ENCODE data around the gene FOXN3. TPM values are rescaled to one million over a fixed set of nuclear protein-coding genes. Genes with fewer than 3 reads are reported as not detected.

FOXN3 gene
- polyA plus RNA-seq, 2 of the 4 experiments (the other 2 are of a cell fraction), result 6.0 to 6.4 TPM

DNA sequence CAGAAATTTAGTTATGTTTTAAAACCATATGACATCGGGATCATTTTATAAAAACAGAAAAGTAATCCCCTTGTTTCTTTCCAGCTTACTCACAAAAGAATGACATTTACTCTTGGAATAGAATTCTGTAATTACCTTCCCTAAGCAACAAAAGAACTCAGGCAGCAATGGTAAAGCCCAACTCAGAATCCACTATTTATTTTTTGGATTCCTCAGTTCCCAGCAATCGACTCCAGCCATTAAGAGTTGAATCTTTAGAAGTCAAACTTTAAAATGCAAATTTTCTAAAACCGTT is 65.9 kb downstream of the FOXN3 start:
- no peak for ATAC-seq
- Histone ChIP-seq H3K4me1 (peaks cover 11% of the 10 kb centered on the region; the same call in 2 of the 3 replicates), H3K27ac (0 out of 6 replicates have a peak overlapping the region, but pooled peaks of 1 of the 2 experiments have one; percentile 20), H3K4me3 (no peak overlapping the region), H3K9me3 (no peaks in the 10 kb centered on the region), H3K4me2 (peak overlapping the region; percentile 31)
- no peak for FAIRE-seq
- 34% methylated on average over 3 of the region's 3 CpGs for WGBS (ENCODE audit: missing lambda C conversion rate)
- CTCF ChIA-PET, result interaction anchor here (1.3 kb wide), 1 partner anchor 18 kb away, joined by 3 read pairs; no protein-coding TSS in a partner anchor
- POLR2A ChIA-PET, result no interaction called here
- no peak for DNase-seq (ENCODE audit: low read depth in 1 of 2, low spot score in 1 of 2)
- TF ChIP-seq TP53 (CRISPR knock-in tag; IDR thresholded peaks at IDR 0.05), result no peak
- TF ChIP-seq, protein P1, sequence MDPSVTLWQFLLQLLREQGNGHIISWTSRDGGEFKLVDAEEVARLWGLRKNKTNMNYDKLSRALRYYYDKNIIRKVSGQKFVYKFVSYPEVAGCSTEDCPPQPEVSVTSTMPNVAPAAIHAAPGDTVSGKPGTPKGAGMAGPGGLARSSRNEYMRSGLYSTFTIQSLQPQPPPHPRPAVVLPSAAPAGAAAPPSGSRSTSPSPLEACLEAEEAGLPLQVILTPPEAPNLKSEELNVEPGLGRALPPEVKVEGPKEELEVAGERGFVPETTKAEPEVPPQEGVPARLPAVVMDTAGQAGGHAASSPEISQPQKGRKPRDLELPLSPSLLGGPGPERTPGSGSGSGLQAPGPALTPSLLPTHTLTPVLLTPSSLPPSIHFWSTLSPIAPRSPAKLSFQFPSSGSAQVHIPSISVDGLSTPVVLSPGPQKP (IDR thresholded peaks at IDR 0.05; ENCODE audit: low read depth, low read length), result no peak
- TF ChIP-seq RFX5 (IDR thresholded peaks at IDR 0.05), result no peak
- TF ChIP-seq, protein P2, sequence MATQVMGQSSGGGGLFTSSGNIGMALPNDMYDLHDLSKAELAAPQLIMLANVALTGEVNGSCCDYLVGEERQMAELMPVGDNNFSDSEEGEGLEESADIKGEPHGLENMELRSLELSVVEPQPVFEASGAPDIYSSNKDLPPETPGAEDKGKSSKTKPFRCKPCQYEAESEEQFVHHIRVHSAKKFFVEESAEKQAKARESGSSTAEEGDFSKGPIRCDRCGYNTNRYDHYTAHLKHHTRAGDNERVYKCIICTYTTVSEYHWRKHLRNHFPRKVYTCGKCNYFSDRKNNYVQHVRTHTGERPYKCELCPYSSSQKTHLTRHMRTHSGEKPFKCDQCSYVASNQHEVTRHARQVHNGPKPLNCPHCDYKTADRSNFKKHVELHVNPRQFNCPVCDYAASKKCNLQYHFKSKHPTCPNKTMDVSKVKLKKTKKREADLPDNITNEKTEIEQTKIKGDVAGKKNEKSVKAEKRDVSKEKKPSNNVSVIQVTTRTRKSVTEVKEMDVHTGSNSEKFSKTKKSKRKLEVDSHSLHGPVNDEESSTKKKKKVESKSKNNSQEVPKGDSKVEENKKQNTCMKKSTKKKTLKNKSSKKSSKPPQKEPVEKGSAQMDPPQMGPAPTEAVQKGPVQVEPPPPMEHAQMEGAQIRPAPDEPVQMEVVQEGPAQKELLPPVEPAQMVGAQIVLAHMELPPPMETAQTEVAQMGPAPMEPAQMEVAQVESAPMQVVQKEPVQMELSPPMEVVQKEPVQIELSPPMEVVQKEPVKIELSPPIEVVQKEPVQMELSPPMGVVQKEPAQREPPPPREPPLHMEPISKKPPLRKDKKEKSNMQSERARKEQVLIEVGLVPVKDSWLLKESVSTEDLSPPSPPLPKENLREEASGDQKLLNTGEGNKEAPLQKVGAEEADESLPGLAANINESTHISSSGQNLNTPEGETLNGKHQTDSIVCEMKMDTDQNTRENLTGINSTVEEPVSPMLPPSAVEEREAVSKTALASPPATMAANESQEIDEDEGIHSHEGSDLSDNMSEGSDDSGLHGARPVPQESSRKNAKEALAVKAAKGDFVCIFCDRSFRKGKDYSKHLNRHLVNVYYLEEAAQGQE (IDR thresholded peaks at IDR 0.05), result no peak
- TF ChIP-seq HOXA7 (CRISPR knock-in tag; IDR thresholded peaks at IDR 0.05), result no peak
- TF ChIP-seq GATA3 (IDR thresholded peaks at IDR 0.05; ENCODE audit: borderline replicate concordance), result no peak
- TF ChIP-seq MAFK (IDR thresholded peaks at IDR 0.05; ENCODE audit: partially characterized antibody), result no peak
- no peak for TF ChIP-seq FOSB (CRISPR knock-in tag; IDR thresholded peaks at IDR 0.05)
- TF ChIP-seq KDM1A (IDR thresholded peaks at IDR 0.05; ENCODE audit: low read depth), result no peak
- no peak for TF ChIP-seq FOSL2 (IDR thresholded peaks at IDR 0.05)
- no peak for TF ChIP-seq FOSL2 (CRISPR knock-in tag; IDR thresholded peaks at IDR 0.05)
- TF ChIP-seq, protein P3, sequence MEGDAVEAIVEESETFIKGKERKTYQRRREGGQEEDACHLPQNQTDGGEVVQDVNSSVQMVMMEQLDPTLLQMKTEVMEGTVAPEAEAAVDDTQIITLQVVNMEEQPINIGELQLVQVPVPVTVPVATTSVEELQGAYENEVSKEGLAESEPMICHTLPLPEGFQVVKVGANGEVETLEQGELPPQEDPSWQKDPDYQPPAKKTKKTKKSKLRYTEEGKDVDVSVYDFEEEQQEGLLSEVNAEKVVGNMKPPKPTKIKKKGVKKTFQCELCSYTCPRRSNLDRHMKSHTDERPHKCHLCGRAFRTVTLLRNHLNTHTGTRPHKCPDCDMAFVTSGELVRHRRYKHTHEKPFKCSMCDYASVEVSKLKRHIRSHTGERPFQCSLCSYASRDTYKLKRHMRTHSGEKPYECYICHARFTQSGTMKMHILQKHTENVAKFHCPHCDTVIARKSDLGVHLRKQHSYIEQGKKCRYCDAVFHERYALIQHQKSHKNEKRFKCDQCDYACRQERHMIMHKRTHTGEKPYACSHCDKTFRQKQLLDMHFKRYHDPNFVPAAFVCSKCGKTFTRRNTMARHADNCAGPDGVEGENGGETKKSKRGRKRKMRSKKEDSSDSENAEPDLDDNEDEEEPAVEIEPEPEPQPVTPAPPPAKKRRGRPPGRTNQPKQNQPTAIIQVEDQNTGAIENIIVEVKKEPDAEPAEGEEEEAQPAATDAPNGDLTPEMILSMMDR (IDR thresholded peaks at IDR 0.05), result no peak
- TF ChIP-seq SREBF2 (IDR thresholded peaks at IDR 0.05), result no peak
- TF ChIP-seq NR3C1 (IDR thresholded peaks at IDR 0.05), result no peak
- no peak for TF ChIP-seq RAD21 (conservative IDR thresholded peaks at IDR 0.05 in 1 of 2, IDR thresholded peaks at IDR 0.05 in 1 of 2)
- no peak for TF ChIP-seq CBX2 (IDR thresholded peaks at IDR 0.05; ENCODE audit: borderline replicate concordance, low read depth)
- TF ChIP-seq CEBPB (IDR thresholded peaks at IDR 0.05), result no peak

DNA sequence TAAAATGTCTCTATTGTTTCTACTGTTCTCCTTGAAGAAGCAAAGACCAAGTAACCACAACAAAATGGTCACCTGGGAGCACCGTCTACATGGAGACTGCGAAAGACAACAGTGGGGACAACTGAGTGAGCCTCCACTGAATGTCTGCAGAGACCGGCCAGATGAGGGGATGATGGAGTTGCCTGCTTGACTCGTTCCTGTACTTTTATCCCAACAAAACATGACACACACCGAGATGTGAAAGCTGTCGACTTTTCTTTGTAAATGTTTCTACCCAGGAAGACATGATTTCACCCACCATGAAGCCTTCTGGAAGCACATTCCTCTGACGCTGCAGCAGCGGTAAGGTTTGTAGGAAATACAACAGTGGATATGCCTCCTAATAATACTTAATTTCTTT is 66.9 kb downstream of the FOXN3 start:
- ChIA-PET POLR2A (no interaction called here), CTCF (no interaction called here)
- no peak for FAIRE-seq
- peaks cover 11% of the 10 kb centered on the region; the same call in 2 of the 3 replicates for H3K4me1 ChIP-seq
- no peak overlapping the region for H3K27ac ChIP-seq
- H3K4me2 ChIP-seq, result no peak overlapping the region
- no peak overlapping the region for H3K4me3 ChIP-seq
- no peak for ATAC-seq
- TF ChIP-seq, protein P4, sequence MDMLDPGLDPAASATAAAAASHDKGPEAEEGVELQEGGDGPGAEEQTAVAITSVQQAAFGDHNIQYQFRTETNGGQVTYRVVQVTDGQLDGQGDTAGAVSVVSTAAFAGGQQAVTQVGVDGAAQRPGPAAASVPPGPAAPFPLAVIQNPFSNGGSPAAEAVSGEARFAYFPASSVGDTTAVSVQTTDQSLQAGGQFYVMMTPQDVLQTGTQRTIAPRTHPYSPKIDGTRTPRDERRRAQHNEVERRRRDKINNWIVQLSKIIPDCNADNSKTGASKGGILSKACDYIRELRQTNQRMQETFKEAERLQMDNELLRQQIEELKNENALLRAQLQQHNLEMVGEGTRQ (IDR thresholded peaks at IDR 0.05), result no peak
- TF ChIP-seq HDAC2 (IDR thresholded peaks at IDR 0.05), result no peak
- no peak for TF ChIP-seq JUNB (IDR thresholded peaks at IDR 0.05)
- no peak for TF ChIP-seq HOXB5 (CRISPR knock-in tag; IDR thresholded peaks at IDR 0.05)
- no peak for TF ChIP-seq CBX8 (IDR thresholded peaks at IDR 0.05)
- TF ChIP-seq MAFK (IDR thresholded peaks at IDR 0.05; ENCODE audit: partially characterized antibody), result no peak
- TF ChIP-seq, protein P3 (IDR thresholded peaks at IDR 0.05), result no peak
- TF ChIP-seq CHD2 (IDR thresholded peaks at IDR 0.05; ENCODE audit: low read length, partially characterized antibody), result no peak
- TF ChIP-seq, protein P5, sequence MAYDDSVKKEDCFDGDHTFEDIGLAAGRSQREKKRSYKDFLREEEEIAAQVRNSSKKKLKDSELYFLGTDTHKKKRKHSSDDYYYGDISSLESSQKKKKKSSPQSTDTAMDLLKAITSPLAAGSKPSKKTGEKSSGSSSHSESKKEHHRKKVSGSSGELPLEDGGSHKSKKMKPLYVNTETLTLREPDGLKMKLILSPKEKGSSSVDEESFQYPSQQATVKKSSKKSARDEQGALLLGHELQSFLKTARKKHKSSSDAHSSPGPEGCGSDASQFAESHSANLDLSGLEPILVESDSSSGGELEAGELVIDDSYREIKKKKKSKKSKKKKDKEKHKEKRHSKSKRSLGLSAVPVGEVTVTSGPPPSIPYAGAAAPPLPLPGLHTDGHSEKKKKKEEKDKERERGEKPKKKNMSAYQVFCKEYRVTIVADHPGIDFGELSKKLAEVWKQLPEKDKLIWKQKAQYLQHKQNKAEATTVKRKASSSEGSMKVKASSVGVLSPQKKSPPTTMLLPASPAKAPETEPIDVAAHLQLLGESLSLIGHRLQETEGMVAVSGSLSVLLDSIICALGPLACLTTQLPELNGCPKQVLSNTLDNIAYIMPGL (CRISPR knock-in tag; IDR thresholded peaks at IDR 0.05; ENCODE audit: borderline replicate concordance), result no peak
- TF ChIP-seq PHF8 (IDR thresholded peaks at IDR 0.05; ENCODE audit: borderline replicate concordance, low read depth), result no peak
- TF ChIP-seq RFX5 (IDR thresholded peaks at IDR 0.05), result no peak
- no peak for DNase-seq (ENCODE audit: low read depth in 1 of 2, low spot score in 1 of 2)
- 84% methylated on average over 8 of the region's 8 CpGs for WGBS (ENCODE audit: missing lambda C conversion rate)
- H3K9me3 ChIP-seq, result no peaks in the 10 kb centered on the region
